Measurements from ENCODE around the gene SLC6A1.

SLC6A1 gene

DNA sequence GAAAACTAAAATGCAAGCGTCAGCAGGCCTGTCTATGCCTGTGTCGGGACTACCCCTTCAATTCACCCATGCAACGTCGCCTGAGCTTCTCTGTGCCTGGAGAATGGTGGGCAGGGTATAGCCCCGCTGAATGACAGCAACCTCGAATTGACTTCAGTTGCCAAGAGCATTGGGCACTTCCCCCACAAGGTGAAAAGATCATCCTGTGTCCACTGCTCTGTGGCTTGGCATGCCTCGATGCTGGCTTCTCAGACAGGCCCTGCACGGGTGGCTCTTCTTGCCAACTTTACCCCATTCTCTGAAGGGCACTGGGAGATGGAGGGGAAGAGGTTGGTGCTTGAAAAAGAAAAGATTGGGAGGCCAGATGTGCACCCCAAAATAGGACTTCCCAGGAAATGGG lies 3.3 kb downstream of the SLC6A1 start:
- DNase-seq = no peak

DNA sequence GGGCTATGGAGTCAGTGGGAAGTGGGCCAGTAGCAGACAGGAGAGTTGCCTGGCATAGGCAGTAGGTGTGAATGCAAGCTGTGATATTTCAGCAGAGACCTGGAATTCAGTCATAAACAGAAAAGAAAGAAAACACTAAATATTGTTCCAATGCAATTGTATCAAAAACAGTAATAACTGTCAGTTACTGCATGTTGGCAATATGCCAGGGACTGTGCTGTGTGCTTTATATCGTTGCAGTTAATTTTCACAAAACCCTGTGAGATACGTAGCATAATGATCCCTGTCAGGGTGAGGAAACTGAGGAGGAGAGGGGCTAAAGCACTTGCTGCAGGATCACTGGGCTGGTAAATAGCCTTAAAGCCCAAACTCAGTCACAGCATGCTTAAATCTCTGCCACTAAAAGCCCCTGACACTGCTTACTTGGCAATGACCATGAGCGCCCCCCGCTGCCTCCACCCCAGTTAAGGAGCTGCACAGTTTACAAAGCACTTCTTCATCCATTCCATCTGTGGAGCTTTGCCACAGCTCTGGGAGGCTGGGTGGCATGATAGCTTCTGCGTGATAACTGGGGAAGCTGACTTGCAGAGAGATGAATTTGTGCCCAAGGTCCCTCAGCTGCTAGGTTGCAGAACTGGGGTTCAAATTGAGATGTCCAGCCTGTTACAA lies 3.9 kb downstream of the SLC6A1 start:
- no peak for DNase-seq

DNA sequence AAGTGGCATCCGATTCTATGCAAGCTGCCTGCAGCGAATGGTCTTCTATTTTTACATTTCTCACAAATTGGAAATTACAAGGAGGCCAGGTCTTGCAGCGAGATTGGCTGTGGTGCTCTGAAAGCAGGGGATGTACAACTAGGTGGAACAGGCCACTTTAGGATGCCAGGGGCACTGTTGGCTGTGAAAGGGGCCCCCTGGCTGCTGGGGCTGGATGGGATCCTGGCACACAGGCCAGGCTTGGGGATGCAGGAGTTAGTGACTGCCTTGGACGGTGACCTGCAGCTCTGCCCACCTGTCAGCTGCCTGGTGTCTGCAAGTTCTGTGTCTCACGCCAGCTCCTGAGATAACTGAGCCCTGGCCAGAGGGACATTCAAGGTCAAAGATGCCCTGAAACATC lies 4.6 kb downstream of the SLC6A1 start:
- no peak for DNase-seq

DNA sequence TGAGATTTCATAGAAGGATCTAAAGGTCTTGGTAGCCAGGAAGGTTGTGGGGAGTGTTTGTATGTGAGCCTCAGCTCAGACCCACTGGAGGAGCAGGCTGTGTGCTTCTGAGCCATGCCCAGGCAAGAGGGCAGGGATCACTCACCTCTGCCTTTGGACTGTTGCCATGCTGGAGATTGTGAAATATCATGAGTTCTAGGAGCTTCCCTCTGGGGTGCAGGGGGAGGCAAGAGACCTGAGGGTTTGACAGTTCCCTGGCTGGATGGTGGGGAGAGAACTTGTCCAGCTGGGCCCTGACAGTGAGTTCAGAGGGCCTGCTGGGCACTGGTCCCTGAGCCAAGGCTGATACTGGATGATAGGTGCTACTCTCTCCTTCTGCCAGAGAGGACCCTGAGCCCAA lies 6.0 kb downstream of the SLC6A1 start:
- no peak for DNase-seq

DNA sequence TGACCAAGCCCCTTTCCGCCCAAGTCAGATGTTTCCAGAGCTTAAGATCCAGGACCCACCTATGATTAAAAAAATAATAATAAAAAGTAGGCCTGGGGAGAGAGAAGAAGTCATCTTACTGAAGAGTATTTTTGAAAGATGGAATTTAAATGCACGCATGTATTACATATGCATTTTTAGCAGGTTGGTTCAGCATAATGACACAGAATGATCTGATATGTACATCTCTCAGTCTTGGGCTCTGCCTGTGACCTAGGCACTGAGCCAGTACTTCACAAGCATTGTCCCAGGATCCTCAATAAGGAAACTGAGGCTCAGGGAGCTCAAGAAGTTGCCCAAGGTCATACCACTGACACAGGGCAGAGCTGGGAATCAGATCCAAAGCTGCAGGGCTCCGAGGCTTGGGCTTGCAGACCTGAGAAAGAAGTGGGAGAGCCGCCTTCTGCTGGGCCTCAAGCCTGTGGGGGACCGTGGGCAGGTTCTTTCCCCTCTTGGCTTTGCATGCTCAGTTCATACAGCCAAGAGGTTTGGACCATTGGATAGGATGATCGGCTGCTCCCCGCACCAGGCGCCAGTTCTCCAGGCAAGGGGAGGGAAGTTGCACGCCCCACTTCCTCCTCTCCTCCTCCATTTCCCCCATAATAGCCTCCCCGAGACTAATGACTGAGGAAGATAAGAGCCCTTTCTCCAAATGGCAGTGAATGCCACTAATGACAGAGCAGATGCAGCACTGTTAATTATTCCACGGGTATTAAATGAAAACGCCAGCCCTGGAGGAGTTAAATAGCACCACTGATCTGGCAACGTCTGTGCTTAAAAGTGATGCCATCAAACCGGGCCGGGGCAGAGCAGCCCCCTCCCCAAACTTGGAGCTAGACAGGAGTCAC lies 6.9 kb downstream of the SLC6A1 start:
- DNase-seq = no peak

DNA sequence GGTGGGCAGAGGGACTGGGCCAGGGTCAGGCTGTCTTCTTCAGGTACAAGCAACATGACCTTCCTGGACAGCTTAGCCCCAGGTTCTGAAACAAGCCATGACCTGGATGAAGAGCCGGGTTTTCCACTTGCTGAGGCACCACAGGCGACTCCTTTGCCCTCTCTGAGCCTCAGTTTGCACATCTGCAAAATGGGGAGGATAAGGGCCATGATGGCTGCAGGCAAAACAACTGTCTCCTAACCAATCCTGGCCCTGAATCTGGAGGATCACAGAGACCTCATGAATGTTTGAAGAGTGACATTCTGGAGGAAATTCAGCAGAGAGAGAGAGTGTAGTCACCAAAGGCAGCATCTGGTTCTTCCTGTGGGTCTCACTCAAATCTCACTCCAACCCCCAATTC lies 8.0 kb downstream of the SLC6A1 start:
- no peak for DNase-seq

DNA sequence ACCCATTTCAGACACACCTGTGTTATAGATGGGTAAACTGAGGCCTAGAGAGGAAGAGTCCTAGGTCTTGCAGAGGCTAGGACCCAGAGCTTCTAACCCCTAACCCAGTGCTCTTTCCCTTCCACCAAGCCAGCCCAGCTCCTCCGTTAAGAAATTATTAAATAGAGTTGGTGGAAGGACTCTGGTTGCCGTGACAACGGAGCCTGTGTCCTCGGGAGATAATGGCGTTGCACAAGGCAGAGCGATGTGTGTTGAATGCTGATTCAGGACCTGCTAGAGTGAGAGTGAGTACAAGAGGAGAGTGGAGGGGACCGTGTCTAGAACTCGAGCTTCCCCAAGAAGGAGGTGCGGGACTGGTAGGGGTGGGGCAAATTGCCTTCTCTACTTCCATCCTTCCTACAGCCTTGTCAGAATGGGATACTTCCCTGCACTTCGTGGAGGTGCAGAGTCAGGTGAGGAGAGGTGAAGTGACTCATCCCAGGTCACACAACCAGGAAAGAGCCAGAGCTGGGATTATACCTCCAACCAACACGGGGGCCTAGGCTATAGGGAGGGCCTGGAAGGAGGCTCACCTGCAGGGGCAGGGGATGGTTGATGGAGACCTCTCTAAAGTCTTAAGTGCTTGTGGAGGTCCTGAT lies 8.6 kb downstream of the SLC6A1 start:
- no peak for DNase-seq

DNA sequence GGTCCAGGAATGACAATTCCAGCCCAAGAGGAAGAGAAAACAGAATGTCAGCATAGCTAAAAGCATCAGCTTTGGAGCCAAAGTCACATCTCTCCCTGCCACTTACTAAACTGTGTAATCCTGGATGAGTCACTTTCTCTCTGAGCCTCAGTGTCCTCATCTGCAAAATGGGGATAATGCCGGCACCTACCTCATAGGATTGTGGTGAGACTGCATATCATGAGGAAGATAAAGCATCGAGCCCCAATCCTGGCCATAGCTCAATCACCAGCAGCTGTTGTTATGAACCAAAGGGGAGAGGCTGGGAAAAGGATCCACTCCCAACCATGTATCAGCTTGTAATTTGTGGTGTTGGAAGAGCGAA lies 9.1 kb downstream of the SLC6A1 start:
- DNase-seq = no peak

DNA sequence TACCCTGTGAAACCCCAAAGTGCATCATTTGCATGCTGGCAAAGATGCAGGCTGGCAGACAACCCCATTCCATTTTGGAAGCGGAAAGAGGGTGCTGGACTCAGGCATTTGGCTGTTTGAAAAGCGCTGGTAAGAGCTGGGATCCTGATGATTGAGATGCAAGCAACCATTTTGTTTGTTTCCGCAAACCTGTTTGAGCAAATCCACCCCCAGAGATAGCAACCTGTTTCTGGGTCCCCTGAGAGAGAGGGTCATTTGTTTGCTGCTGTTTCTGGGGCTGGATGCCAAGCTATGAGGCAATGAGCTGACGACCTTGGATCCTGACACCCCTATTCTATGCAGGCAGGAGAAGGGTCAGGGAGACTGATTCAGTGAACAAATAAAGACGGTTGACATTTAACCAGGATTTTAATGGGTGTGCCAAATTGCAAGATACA lies 9.8 kb downstream of the SLC6A1 start:
- no peak for DNase-seq

DNA sequence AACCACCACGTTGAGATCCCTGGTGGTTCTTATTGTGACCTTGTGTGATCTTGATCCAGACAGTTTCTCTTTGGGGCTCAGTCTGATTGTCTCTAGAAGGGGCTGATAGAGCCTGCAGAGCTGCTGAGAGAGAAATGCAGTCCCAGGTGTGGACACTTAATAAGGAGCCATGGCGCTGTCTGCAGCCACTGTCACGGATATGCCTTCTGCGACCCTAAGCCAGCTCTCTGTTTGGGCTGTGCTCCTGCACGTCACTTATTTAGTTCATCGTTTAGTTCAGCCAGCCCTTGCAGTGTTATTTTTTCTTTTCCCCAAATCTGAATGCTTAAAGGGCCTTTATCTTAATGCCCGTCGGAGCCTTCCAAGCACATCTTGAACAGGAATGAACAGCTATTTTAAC lies 12.0 kb downstream of the SLC6A1 start:
- DNase-seq = no peak

DNA sequence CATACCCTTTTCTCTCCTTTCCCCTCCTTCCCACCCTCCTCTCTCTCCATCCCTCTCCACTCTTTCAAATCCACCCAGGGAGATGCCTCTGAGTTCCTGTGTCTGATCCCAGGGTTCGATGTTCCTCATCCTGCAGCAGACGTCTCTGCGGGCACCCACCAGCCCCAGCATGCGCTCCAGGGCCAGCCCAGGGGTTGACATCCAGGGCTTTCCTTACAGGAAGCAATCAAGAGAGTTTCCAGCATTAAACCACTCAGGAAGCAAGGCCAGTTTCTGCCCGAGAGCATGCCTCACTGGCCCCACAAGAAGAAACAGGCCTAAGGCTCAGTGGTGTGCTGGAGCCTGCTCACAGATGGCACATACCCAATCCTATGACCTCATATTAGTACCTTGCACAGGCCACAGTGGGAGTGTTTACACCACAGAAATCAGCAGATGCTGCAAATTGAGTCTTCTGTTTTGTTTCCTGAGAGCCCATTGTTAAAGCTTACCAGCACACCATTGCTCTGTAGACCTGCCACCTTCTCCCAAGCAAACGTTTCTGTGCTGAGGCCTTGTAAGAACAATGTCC lies 13.2 kb downstream of the SLC6A1 start:
- DNase-seq = no peak

DNA sequence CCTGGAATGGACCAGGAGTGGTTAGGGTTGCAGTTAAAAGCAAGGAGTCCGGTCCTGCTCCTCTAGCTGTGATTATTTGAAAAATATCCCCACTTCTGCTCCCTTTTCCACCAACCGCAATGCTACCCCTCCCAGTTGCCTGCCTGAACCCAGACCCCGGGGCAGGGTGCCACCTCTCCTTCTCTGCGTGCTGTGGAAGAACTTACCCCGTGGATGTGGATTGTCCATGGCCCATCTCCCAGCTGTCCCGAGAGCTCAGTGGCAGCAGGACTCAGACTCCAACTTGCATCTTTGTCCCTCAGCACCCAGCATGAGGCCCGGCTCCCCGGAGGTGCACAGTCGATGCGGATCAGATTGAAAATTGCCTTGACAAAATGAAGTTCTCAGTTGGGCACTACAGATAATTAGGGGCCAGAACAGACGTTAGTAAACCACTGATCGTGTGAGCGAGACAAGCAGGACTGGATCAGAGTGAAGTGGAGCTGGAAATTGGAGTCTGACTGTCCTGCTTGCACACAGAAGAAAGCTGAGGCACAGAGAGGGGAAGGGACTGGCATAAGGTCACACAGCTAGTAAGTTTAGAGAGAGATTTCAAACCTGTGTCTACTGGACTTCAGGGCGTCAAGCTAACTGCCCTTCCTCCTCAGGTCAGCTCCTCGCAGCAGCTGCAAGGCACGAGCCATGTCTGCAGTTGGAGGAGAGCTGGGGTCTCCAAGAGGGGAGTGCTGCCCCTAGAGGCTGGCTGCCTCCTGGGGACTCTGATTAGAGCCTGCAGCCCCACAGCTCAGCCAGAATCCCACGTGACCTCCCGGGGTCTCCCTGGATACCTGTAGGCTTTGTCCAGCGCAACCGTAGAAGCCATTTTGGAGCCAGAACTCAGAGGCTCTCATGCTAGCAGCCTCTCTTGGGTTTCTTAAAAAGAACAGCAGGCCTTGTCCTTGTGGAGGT lies 14.7 kb downstream of the SLC6A1 start:
- DNase-seq = no peak

DNA sequence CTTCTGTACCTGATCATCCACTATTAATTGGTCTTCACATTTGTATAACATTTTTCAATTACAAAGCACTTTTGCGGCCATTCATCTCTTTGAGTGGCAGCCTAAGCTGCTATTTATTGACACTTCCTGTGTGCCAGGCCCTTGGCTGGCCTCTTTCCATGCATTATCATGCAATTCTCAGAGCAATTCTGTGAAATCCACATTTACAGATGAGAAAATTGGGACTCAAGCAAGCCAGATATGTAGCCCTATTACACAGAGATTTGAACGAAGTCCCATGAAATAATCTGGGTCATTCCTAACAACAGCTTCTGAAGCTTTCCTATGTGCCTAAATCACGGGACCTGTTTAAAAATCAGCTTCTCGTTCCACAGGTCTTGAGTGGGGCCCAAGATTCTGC lies 17.4 kb downstream of the SLC6A1 start:
- DNase-seq = no peak

DNA sequence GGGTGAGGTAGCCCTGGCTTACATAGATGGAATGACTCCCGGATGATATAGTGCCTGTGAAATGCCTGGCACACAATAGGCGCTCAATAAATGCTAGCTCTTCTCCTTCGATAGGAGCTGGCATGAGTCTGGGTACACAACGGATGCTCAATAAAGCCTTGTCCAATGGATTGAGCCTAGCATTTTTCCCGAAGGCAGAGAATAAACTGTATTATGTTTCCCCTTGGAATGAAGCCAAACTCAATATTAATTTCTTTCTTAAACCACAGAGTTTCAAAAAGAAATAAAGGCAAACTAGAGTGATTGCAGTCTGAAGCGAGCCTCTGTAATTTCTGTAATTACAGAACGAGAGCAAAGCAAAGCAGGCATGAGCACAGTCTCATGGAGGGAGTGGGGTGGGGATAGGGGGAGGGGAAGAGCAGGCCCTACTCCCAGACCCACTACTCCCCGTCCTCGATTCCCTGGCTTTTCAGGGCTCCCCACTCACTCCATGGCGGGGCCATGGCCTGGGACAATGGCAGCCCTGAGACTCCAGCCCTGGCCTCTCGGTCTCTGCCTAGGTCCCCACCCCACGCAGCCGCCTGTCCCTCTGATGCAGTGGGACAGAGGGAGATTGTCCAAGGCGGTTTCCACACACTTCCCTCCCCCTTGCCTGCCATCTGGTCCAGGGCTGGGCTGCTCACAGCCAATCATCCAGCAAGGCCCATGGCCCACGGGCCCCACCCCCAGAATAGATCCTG lies 18.0 kb downstream of the SLC6A1 start:
- no peak for DNase-seq

DNA sequence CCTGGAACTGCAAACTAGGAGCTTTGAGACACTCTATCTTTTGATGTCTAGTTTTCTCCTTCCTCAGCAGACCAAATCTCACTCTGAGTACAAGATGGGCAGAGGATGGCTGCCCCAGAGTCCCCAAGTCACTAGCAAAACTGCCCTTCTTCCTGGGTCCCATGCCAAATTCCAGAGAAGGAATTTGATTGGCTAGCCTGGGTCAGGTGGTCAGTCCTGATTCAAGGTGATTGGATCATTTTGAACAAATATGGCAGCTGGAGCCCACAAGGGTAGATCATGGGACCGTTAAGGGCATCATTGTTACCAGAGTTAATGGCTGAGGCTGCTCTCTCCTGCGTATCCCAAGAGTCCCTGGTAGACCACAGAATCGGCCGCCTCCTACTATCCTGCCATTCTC lies 21.7 kb downstream of the SLC6A1 start:
- DNase-seq = no peak

DNA sequence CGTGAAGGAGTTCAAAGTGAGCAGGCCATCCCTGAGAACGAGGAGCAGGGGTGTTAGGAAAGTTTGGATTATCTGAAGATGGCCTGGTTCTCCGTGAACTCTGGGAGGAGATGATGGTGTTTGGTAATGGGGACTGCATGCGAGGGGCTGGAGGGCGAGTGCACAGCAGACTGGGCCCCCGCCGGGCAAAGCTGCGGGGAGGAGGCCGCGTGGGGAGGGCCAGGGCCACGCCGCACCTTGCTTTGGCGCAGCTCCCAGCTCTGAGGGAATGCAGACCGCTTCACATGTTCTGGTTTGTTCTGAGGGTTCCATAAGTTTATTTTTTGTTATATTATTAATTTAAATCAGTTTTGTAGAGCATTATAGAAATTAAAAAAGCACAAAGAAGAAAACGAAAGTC lies 22.2 kb downstream of the SLC6A1 start:
- DNase-seq = no peak

DNA sequence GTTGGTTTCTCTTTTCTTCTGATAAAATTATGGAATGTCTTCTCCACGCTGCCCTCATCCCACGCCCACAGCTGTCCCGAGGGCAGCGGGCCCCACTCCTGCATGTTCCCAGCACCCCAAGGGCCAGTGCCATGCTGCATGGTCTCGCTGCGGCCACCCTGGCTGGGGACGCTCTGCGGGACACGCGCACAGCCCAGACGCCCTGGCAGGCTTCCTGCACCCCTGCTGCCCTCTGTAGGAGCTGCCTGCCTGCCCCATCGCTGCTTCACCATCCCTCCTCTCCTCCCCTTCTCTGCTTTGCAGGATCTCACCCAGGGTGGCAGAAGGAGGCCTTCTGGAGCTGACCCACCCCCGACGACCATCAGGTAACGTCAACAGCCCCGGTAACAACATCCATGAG lies 22.8 kb downstream of the SLC6A1 start:
- DNase-seq = no peak

DNA sequence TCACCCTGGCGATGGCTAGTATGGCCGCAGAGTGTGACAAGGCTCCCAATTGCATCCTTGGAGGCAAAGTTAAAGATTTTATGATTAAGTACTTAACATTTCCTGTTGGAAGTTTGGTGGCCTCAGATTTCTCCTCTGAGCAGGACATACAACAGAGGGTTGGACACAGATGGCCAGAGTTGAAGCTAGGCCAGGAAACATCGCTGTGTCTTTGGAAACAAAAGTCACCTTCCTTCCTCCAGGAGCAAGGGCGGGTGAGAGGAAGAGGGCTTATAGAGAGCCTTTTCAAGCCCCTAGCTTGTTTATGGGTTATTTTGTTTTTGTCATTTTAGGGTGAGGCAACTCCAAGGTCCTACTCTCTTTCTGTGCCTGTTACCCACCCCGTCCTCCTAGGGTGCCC lies 24.2 kb downstream of the SLC6A1 start:
- no peak for DNase-seq

DNA sequence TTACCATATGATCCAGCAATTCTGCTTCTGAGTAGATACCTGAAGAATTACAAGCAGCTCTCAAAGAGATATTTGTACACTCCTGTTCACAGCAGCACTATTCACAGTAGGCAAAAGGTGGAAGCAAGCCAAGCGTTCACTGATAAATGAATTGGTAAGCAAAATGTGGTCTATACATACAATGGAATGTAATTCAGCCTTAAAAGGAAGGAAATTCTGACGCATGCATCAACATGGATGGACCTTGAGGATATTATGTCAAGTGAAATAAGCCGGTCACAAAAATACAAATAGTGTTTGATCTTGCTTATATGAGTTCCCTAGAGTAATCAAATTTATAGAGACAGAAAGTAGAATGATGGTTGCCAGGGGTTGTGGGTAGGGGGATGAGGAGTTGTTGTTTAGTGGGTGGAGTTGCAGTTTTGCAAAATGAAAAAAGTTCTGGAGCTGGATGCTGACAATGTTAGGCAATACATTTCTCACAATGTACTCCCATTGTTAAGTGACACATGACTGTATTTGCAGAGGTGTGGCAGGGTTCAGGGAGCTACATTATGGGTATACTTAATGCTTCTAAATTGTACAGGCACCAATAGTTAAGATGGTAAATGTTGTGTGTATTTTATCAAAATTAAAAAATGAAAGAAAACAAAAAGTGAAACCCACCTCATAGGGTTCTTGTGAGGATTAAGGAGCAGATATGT lies 26.7 kb downstream of the SLC6A1 start:
- no peak for DNase-seq

DNA sequence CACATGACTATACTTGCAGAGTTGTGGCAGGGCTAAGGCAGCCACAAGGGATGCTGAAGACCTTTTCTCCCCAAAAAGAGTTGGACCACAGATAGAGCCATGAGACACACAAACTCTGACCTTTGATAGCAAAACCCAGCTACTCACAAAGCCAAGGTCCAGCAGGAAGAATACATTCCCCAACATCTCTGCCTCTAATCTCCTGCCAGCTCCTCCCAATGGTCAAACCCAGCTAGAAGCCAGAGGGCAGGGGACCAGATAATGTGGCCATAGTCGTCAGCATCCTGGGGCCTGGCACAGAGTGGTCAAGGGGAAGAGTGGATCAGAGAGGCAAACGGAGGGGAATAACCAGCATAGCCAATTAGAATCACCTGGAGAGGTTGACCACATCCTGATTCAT lies 28.2 kb downstream of the SLC6A1 start:
- no peak for DNase-seq

DNA sequence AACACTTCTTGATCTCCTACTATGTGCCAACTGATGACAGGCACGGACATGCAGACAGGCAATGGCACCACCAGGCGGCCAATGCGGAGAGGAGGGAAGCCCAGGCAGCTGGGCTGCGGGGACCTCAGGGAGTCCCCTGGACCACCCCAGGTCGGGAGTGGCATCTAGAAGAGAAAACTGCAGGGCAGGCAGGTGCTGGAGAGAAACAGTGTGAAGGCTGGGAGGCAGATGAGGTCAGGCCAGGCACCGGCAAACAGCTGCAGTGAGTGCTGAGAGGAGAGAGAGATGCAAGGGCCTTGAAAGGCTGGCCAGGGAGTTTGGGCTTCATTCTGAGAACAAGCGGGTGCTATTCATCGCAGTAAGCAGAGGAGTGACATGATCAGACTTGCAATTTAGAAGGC lies 29.1 kb downstream of the SLC6A1 start:
- no peak for DNase-seq

Data from AML-193 (cell line).